ENCODE data around the gene FAM171A1.

Gene FAM171A1

GRCh38 chr10:15365692-15366091, 5.4 kb downstream of the FAM171A1 start:
- Mint-ChIP-seq H3K27me3 (peaks cover 39% of the 10 kb centered on the region), H3K36me3 (ENCODE audit: low read depth) (no peaks in the 10 kb centered on the region), H3K4me1 (ENCODE audit: low read depth) (peaks cover 6% of the 10 kb centered on the region), H3K9me3 (no peaks in the 10 kb centered on the region), H3K27ac (no peak overlapping the region), H3K4me3 (no peak overlapping the region)
- no peak for DNase-seq

DNA sequence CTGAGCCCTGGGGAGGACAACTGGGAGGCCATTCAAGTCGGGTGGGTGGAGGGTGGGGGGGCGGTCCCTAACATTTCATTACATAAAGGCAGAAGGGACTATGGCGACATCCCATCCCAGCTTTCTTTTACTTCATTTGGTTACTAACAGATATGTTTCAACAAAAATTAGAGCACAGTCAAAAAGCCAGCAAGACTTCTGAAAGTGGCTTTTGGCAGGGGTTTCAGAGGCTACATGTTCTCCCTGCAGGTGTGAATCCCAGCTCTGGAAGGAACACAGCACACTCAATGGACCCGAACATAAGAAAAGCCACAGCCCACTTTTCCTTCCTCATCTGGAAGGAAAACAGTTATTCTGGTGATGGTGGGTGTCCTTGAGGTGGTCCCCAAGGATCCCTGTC, 7.1 kb downstream of the FAM171A1 start:
- no peak for DNase-seq
- Mint-ChIP-seq H3K27ac (no peak overlapping the region), H3K4me1 (ENCODE audit: low read depth) (no peaks in the 10 kb centered on the region), H3K9me3 (no peaks in the 10 kb centered on the region), H3K27me3 (peaks cover 30% of the 10 kb centered on the region), H3K4me3 (no peak overlapping the region), H3K36me3 (ENCODE audit: low read depth) (no peaks in the 10 kb centered on the region)

- no peak overlapping the region for H3K27ac Mint-ChIP-seq
- no peak for DNase-seq
- H3K9me3 Mint-ChIP-seq, result no peaks in the 10 kb centered on the region
- no peak overlapping the region for H3K4me3 Mint-ChIP-seq
- no peaks in the 10 kb centered on the region for H3K4me1 Mint-ChIP-seq (ENCODE audit: low read depth)
- no peaks in the 10 kb centered on the region for H3K36me3 Mint-ChIP-seq (ENCODE audit: low read depth)
- H3K27me3 Mint-ChIP-seq, result peaks cover 22% of the 10 kb centered on the region
Measured at GRCh38 chr10:15363031-15363430, 8.1 kb downstream of the FAM171A1 start.

GRCh38 chr10:15361131-15361530, 10.0 kb downstream of the FAM171A1 start:
- no peak for DNase-seq
- Mint-ChIP-seq H3K4me1 (ENCODE audit: low read depth) (no peaks in the 10 kb centered on the region), H3K36me3 (ENCODE audit: low read depth) (no peaks in the 10 kb centered on the region), H3K9me3 (no peaks in the 10 kb centered on the region), H3K4me3 (no peak overlapping the region), H3K27ac (no peak overlapping the region), H3K27me3 (peaks cover 14% of the 10 kb centered on the region)

GRCh38 chr10:15360566-15360965, 10.5 kb downstream of the FAM171A1 start:
- Mint-ChIP-seq H3K9me3 (no peaks in the 10 kb centered on the region), H3K4me1 (ENCODE audit: low read depth) (no peaks in the 10 kb centered on the region), H3K27ac (no peak overlapping the region), H3K27me3 (peaks cover 14% of the 10 kb centered on the region), H3K4me3 (no peak overlapping the region), H3K36me3 (ENCODE audit: low read depth) (no peaks in the 10 kb centered on the region)
- no peak for DNase-seq

GRCh38 chr10:15353471-15354017, 17.5 kb downstream of the FAM171A1 start:
- DNase-seq, result no peak
- H3K9me3 Mint-ChIP-seq, result no peaks in the 10 kb centered on the region
- H3K27me3 Mint-ChIP-seq, result peaks cover 18% of the 10 kb centered on the region
- no peaks in the 10 kb centered on the region for H3K4me1 Mint-ChIP-seq (ENCODE audit: low read depth)
- no peak overlapping the region for H3K27ac Mint-ChIP-seq
- no peaks in the 10 kb centered on the region for H3K36me3 Mint-ChIP-seq (ENCODE audit: low read depth)
- no peak overlapping the region for H3K4me3 Mint-ChIP-seq

- H3K27ac Mint-ChIP-seq, result no peak overlapping the region
- no peaks in the 10 kb centered on the region for H3K36me3 Mint-ChIP-seq (ENCODE audit: low read depth)
- no peaks in the 10 kb centered on the region for H3K4me1 Mint-ChIP-seq (ENCODE audit: low read depth)
- no peak overlapping the region for H3K4me3 Mint-ChIP-seq
- H3K27me3 Mint-ChIP-seq, result peaks cover 18% of the 10 kb centered on the region
- no peaks in the 10 kb centered on the region for H3K9me3 Mint-ChIP-seq
- DNase-seq, result no peak
Measured at GRCh38 chr10:15352836-15353235, 18.3 kb downstream of the FAM171A1 start.

DNA sequence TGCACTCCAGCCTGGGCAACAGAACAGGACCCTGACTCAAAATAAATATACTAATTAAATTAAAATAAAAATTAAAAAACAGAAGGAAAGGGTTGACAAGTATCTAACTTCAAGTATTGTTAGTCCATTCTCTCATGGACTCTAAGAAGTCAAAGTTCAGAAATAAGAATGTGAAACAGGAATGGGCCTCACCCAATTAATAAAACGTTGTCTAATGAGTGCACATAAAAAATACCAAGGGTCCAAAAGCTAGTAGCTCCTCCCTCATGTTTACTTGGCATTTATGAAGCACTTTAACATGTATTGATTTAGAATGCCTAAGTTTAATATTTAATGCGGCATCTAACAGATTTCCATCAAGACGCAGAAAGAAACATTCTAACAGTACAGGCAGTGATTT, 18.9 kb downstream of the FAM171A1 start:
- no peaks in the 10 kb centered on the region for H3K9me3 Mint-ChIP-seq
- DNase-seq, result no peak

GRCh38 chr10:15351099-15351820, 19.8 kb downstream of the FAM171A1 start:
- Mint-ChIP-seq H3K9me3 (no peaks in the 10 kb centered on the region), H3K4me1 (ENCODE audit: low read depth) (no peaks in the 10 kb centered on the region), H3K4me3 (no peak overlapping the region), H3K27ac (no peak overlapping the region), H3K27me3 (peaks cover 18% of the 10 kb centered on the region), H3K36me3 (ENCODE audit: low read depth) (no peaks in the 10 kb centered on the region)
- no peak for DNase-seq

More for the DNA sequence above, 18.9 kb downstream of the FAM171A1 start:
- H3K27ac Mint-ChIP-seq, result no peak overlapping the region
- H3K36me3 Mint-ChIP-seq (ENCODE audit: low read depth), result no peaks in the 10 kb centered on the region
- H3K4me3 Mint-ChIP-seq, result no peak overlapping the region
- H3K4me1 Mint-ChIP-seq (ENCODE audit: low read depth), result no peaks in the 10 kb centered on the region
- H3K27me3 Mint-ChIP-seq, result peaks cover 18% of the 10 kb centered on the region

- H3K9me3 Mint-ChIP-seq, result no peaks in the 10 kb centered on the region
- no peak overlapping the region for H3K27ac Mint-ChIP-seq
- H3K4me3 Mint-ChIP-seq, result no peak overlapping the region
- H3K4me1 Mint-ChIP-seq (ENCODE audit: low read depth), result peaks cover 2% of the 10 kb centered on the region
- no peak for DNase-seq
- no peaks in the 10 kb centered on the region for H3K36me3 Mint-ChIP-seq (ENCODE audit: low read depth)
- H3K27me3 Mint-ChIP-seq, result peaks cover 22% of the 10 kb centered on the region
Measured at GRCh38 chr10:15349112-15349511, 22.0 kb downstream of the FAM171A1 start.

GRCh38 chr10:15348579-15348978, 22.5 kb downstream of the FAM171A1 start:
- Mint-ChIP-seq H3K27ac (no peak overlapping the region), H3K9me3 (no peaks in the 10 kb centered on the region), H3K27me3 (peaks cover 22% of the 10 kb centered on the region), H3K36me3 (ENCODE audit: low read depth) (no peaks in the 10 kb centered on the region), H3K4me3 (no peak overlapping the region), H3K4me1 (ENCODE audit: low read depth) (peaks cover 2% of the 10 kb centered on the region)
- DNase-seq, result no peak

- H3K9me3 Mint-ChIP-seq, result no peaks in the 10 kb centered on the region
- H3K4me1 Mint-ChIP-seq (ENCODE audit: low read depth), result peaks cover 2% of the 10 kb centered on the region
- H3K36me3 Mint-ChIP-seq (ENCODE audit: low read depth), result no peaks in the 10 kb centered on the region
- no peak overlapping the region for H3K27ac Mint-ChIP-seq
- peaks cover 25% of the 10 kb centered on the region for H3K27me3 Mint-ChIP-seq
- DNase-seq, result no peak
- no peak overlapping the region for H3K4me3 Mint-ChIP-seq
Measured at GRCh38 chr10:15347150-15347549, 23.9 kb downstream of the FAM171A1 start.

- H3K27me3 Mint-ChIP-seq, result peaks cover 28% of the 10 kb centered on the region
- no peak overlapping the region for H3K27ac Mint-ChIP-seq
- H3K9me3 Mint-ChIP-seq, result no peaks in the 10 kb centered on the region
- no peak overlapping the region for H3K4me3 Mint-ChIP-seq
- H3K4me1 Mint-ChIP-seq (ENCODE audit: low read depth), result peaks cover 2% of the 10 kb centered on the region
- DNase-seq, result no peak
- H3K36me3 Mint-ChIP-seq (ENCODE audit: low read depth), result no peaks in the 10 kb centered on the region
Measured at GRCh38 chr10:15346440-15347141, 24.5 kb downstream of the FAM171A1 start.

DNA sequence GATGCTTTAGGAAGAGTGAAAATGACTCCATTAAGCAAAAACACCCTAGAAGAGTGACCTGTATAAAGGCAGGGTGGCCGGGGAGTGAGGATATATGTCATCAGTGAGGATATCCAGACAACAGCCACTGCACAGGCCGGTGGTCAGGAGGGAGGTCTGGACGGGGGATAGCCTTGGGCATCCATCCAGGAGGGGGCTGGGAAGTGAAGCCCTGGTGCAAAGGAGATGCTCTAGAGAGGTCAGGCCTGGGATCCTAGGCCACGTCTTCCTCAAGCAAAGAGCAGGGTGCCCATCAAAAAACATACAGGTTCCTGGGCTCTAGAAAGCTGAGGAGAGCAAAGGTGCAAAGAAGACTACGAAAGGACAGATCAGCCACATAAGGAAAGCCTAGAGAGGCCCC, 25.6 kb downstream of the FAM171A1 start:
- DNase-seq, result no peak
- Mint-ChIP-seq H3K4me1 (ENCODE audit: low read depth) (peaks cover 2% of the 10 kb centered on the region), H3K27me3 (peaks cover 23% of the 10 kb centered on the region), H3K27ac (no peak overlapping the region), H3K9me3 (no peaks in the 10 kb centered on the region), H3K4me3 (no peak overlapping the region), H3K36me3 (ENCODE audit: low read depth) (no peaks in the 10 kb centered on the region)

GRCh38 chr10:15344876-15345285, 26.2 kb downstream of the FAM171A1 start:
- H3K36me3 Mint-ChIP-seq (ENCODE audit: low read depth), result no peaks in the 10 kb centered on the region
- no peak for DNase-seq
- peaks cover 24% of the 10 kb centered on the region for H3K27me3 Mint-ChIP-seq
- no peak overlapping the region for H3K27ac Mint-ChIP-seq
- H3K4me3 Mint-ChIP-seq, result no peak overlapping the region
- no peaks in the 10 kb centered on the region for H3K9me3 Mint-ChIP-seq
- H3K4me1 Mint-ChIP-seq (ENCODE audit: low read depth), result peaks cover 2% of the 10 kb centered on the region

All from activated T-cell treated with anti-CD3 and anti-CD28 coated beads, Interleukin-2, amount 50 U/mL, for 24 hours (primary cell).